COLO829 (cell line): ENCODE data around the gene NSRP1.
"Not testable (repeated sequence)": the region's sequence is repeated elsewhere in the genome, so short reads cannot be mapped to it uniquely, and the experiment has no call there.

ENCODE experiments used
- DNase-seq: peaks from one replicate; pipeline ENCODE4 v3.0.0; 2012; ENCODE audit warnings: low spot score

The NSRP1 gene

DNA sequence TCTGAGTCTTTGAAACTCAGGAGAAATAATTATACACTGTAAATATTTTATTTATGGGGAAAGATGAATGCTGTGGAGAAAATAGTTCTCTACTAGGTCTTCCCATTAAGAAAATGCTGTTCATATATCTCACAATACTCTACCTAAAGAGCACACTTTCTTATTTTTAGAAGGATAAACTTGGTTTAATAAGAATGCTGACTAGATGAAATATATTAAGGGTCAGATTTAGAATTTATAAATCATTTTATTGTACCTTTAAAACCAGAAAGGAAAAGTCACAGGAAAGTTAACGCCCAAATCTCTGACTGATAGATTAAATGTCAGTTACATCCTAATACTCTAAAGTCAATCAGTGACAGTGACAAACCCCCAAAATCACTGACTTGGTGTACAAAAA, 70.1 kb downstream of the NSRP1 start:
- DNase-seq = no peak

DNA sequence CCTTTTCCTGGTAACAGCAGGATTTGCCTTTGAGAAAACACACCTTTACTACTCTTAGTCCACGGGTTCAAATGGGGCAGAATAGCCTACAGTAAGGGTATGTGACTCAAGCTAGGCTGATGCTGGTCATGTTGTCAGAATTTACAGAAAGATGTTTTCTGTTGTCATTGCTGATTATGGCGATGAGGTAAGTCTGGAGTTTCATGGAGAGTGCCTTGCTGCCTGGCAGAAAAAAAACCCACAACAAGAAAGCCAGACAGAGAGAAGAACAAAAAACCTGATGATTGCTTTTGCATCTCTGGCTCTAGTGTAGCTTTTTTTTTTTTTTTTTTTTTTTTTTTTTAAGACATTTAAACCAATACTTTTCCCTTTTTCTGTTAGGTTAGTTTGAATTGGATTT, 71.0 kb downstream of the NSRP1 start:
- DNase-seq = no peak

DNA sequence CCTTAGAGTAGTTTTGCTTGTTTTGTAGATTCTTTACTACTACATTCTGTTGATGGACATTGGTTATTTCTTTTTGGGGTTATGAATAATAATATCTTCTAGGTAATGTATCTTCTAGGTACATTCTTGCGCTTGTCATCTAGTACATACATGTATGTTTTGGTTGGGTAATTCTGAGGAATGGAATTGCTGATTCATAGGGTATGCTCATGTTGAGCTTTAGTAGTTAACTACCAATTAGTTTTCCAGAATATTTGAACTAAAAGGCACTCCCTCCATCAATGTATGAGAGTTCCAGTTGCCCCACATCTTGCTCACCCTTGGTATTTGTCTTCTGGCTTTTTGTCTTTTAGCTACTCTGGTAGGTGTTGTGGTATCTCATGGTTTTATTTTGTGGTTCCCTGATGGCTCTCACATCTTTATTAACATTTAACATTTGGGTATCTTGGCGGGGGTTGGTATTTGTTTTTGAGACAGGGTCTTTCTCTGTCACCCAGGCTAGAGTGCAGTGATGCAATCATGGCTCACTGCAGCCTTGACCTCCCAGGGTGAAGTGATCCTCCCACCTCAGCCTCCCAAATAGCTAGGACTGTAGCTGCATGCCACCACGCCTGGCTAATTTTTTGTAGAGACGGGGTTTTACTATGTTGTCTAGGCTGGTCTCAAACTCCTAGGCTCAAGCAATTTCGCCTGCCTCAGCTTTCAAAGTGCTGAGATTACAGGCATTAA, 71.8 kb downstream of the NSRP1 start:
- no peak for DNase-seq

DNA sequence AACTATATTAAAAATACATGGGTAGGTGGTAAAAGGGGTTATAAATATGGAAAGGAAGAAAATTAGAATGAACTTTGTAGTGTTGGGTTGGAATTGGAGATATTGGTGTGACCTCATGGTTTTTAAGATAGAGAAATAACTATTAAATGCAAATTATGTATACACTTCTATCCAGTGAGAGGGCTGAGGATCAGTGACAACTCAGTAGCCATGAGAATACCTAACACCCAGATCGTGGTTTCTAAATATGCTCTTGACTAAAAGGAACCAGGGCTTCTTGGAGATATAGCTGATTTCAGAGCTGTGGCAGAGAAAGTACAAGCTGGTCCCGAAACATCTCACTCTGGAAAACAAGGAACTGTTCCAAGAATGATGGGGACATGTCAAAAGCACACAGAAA, 74.5 kb downstream of the NSRP1 start:
- no peak for DNase-seq

DNA sequence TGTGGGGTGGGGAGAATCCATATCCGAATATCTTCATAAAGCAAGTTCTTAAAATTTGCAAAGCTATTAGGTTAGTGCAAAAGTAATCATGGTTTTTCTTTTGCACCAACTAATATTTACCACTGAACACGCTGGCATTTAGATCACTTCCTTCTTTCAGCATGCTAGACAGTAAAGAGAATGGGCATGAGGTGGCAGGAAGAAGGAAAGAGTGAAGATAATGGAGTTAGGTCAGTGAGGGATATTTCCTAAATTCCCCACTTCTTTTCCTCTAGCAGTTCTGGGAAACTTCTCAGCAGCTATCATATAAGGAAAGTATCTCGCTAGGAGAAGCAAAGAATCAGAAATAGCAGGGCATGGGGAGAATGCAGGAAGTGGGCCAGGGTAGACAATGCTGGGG, 79.9 kb downstream of the NSRP1 start:
- DNase-seq = no peak

DNA sequence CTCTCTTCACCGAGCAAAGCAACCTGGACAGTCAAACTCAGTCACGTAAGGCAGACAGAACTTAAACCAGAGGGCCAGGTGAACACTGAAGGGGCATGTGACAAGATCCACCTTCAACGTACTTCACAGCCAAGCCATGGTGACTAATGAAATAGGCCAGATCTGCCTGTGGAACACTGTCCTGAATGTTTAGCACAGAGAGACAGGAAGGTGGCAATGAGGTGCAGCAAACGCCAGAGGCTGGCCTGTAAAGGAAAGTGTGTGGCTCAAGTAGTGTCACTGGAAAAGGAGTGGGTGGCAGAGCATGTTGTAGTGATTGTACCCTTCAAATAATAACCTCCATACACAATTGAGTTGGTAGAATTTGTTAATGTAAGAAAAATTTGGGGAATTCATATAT, 80.8 kb downstream of the NSRP1 start:
- DNase-seq = no peak

DNA sequence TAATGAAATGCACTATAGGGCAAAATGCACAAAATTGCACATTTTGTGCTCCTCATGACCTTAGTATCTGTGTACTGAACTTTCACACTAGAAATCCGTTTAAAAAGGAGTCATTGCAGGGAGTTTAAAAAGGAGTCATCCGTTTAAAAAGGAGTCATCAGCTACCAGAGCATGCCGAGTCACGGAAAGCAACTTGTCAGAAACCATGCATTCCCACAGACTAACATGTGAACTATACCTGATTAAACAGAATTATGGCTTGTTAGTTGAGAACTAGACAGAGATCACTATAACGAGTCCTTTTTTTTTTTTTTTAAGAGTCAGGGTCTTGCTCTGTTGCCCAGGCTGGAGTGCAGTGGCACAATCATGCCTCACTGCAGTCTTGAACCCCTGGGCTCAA, 83.0 kb downstream of the NSRP1 start:
- no peak for DNase-seq

DNA sequence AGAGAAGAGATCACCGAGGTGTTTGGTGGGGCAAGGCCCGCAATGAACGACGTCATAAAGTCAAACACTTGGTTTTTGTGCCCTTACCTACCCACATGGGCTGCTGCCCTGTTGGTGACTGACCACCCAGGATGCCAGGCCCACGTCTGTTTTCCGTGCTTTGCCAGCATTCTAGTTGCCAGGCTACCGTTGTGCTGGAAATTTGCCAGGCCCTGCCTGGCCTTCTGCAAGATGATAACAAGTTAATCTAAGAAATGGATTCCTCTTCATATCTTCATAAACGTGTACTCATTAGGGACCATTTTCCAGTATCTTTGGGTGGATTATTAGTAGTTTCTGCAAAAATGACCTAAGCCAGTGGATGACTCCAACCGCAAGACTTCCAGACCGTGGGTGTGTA, 83.5 kb downstream of the NSRP1 start:
- no peak for DNase-seq

DNA sequence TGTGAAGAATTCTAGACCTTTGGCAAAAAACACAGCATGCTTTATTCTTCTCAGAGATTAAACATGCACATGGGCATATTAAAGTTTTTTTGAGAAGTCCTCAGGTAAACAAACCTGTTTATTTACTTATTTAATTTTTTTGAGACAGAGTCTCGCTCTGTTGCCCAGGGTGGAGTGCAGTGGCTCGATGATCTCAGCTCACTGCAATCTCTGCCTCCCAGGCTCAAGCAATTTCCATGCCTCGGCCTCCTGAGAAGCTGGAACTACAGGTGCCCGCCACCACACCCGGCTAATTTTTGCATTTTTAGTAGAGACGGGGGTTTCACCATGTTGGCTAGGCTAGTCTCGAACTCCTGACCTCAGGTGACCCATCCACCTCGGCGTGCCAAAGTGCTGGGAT, 84.0 kb downstream of the NSRP1 start:
- not testable (repeated sequence) for DNase-seq

DNA sequence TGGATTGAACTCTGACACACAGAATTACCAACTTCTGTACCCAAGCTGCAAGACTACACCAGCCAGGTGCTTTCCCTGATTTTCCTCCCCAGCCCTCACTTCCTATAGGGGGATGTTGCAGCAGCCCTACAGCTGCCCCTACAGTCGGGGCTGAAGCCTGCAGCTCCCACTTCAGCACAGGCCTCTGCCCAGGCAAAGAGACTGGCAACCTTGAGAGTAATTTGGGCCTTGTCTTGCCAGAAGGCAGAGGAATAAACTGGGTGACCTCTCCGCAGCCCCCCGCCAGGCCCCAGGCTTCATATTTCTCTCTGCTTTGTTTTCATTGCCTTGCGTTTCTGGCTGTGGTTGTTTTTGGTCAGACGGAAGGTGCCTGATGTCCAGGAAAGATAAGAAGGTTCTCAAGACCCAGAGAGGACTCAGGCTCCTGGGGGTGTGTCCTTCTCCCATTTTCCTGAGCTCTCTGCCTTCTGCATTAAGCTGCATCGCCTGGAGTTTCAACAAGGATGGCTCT, 86.9 kb downstream of the NSRP1 start:
- no peak for DNase-seq

DNA sequence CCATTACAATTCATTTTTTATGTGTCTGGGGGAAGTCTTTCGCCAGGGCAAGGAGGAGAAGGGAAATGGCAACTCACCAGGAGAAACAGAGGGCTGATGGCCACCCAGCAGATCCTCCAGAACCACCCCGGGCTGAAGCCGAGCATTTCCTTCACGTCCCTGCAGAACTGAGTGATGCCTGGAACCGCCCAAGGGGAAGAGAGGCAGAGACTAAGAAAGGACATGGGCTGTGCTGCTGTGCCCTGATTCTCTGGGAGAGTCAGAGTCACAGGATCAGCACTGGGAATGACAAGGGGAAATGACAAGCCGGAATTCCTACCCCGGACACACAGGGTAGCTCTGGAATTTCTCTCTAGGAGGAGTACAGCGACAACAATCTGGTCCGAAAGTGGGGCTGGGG, 91.0 kb downstream of the NSRP1 start:
- DNase-seq = no peak

DNA sequence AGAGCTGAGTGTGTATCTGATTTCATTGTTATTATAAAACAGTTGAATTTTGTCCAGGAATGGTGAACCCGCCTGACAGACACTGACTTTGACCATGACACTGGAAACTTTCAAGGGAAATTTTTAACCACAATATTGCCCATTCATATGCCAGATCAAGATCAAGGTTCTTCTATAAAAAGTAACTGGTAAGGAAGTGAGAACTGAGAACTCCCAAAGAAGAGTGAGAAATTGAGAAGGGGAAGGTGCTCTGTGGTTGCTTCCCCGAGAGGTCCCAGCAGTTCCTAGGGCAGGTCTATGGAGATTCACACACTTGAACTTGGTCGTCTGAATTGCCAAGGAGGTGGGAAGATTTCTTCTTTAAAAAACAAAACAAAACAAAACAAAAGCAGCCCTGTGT, 91.6 kb downstream of the NSRP1 start:
- no peak for DNase-seq

DNA sequence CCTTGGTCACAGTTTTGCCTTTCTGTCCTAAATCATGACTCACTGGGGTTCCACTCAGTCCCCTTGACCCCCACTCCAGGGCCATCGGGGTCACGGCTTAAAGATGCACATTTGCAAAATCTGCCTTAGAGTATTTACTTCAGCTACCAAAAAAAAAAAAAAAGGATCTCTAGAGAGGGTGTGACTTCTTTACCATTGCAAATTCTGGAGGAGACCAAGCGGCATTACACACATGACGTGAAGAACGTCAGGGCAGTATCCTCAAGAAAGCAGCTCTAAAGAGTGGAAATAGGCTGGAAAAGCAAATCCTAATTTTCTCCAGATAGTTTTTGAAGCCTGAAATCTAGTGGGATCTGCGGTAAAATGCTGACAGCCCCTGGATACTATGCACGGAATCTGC, 93.3 kb downstream of the NSRP1 start:
- no peak for DNase-seq

DNA sequence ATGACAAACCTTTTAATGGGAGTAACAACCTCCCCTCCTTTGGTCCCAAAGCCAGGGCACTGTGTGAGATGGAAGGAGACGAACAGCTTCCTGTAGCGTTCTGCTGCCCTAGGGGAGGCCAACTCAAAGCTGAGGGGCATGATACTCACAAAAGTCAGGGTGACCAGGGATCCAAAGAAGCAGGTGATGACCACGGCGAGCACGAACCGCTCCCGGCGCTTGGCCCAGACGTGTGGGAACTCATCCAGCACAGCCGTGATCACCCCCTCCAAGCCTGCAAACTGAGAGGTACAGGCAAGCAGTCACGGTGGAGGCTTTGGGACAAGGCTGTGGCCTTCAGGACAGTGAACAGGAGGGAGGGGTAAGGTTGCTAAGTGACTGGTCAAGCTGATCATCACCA, 93.8 kb downstream of the NSRP1 start:
- no peak for DNase-seq

DNA sequence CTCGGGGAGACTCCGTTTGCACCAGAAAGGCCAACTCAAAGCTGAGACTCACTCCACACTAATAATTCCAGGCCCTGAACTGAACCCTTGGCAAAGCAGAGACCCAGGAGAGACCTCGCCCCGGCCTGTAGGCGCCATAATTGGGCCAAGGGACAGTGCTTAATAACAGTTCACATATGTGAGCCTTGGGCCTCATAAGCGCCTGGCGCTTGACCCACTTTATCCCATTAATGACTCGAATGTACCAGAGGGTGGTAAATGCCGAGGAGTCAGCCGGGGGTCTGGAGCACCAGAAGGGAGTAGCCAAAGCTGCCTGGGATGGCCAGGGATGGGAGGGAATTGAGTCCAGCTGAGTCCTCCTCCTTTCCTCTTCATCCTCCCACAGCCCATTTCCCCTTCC, 94.3 kb downstream of the NSRP1 start:
- no peak for DNase-seq

DNA sequence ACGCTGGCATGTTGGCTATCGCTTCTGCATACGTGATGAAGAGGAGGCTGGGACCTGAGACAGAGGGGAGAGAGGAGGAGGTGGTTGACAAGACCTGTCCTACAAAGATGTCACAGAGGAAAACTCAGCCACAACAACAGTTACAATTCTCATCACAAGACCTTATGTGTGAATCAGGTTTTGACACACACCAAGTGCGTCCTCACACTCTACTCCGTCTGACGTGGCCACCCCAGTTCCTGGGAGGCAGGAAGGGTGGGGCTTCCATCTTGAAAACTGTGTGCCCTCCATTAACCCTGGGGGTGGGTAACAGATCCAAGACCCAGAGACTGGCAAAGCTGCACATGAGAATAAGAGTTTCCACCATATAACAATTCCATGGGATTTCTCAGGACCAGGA, 94.8 kb downstream of the NSRP1 start:
- DNase-seq = no peak

DNA sequence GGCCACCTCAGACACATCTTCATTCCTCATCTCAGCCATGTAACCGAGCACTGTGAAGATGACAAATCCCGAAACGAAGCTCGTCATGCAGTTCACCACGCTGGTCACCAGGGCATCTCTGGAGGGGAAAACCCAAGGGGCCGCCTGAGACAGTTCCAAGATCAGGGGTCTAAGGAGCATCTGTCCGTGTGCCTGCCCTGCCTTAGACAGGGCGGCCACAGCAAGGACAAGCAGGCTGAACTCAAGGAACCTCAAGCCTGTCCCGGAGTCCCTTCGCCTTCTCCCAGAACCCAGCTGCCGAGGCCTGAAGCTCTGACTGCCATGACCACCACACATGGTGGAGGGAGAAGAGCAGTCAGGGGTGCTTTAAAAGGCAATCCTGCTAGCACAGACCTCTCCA, 96.1 kb downstream of the NSRP1 start:
- no peak for DNase-seq

DNA sequence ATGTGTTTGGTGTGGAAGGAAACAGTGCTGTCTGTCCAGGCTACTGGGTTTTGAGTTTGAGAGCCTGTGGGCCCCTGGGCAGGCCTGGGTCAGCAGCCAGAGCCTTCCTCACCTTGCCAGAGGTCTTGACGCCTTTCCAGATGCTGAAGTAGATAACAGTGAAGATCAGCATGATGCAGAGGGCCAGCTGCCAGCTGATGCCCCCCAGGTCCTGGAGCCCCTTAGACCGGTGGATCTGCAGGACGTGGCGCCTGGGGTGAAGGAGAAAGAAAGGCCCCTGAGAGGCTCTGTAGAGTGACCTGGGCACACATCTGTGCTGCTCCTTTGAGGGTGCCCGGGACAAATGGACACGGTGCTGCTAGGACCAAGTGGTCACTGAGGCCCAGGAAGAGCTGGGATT, 100.4 kb downstream of the NSRP1 start:
- no peak for DNase-seq

DNA sequence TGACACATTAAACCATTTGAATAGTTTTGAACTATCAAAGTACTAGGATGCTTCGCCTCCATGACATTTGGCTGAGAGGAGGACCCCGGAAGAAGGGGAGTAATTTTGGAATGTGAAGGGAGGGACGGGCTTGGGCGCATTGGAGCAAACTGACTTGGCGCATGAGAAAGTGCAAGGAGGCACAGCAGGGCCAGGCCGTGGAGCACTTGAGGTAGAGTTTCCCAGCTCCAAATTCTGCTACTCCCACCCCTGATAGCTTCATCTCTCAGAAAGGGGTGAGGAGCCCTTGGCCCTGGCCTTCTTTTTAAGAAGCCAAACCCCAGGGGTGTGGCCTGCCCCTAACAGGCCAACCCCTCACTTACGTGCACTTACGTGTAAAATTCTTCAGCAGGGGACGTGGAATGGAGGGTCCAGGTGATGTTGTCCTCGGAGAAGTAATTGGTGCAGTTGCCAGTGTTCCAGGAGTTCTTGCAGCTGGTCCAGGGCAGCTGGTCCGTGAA, 101.2 kb downstream of the NSRP1 start:
- DNase-seq = no peak

DNA sequence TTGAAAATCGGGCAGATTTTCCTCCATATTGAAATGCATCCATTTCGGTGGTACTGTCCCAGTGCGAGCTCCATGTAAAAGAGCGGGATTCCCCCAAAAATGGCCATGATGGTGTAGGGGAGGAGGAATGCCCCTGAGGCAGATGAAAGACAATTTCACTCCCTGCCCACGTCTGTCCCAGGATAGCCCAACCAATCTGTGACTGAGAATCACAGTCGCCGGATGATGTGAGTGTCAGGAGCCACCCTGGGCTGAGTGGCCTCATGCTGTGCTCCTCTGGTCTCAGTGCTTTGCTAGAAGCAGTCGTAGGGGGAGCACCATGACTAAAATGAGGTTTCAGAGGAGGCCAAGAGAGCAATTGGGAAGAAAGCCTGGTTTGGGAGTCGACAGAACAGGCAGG, 102.2 kb downstream of the NSRP1 start:
- DNase-seq = no peak

DNA sequence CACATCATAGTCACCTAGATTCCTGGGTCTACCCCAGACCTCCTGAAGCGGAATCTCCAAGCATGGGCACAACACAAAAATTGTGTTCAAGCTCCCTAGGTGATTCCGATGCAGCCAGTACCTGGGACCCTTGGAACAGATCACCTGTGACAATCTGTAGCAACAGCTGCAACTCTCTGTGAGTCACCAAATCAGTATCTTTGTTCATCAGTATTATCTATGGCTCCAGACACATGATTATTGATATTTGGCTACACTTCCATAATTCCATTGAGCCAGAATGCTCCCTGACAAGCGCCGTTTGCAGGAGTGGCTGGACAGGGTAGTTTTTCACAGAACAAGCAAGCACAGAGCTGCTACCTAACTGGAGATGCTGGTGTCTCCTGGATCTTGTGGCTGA, 102.7 kb downstream of the NSRP1 start:
- DNase-seq = no peak

DNA sequence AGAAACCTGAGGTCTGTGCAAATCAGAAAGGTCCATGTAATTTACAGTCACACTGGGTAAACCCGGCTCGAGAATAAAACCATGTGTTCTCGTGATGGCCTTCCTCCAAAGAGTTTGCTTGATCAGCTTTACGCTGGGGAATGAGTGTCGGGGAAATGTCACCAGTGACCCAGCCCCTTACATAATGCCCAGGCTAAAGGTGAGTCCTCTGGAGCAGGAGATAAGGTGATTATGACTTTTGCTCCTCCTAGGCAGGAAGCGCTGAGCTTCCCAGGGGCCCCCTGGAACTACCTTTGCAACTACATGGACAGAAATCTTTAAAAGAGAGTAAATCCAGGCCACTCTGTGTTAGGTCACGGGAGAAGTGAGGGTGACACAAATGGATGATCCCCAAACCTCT, 103.2 kb downstream of the NSRP1 start:
- no peak for DNase-seq

DNA sequence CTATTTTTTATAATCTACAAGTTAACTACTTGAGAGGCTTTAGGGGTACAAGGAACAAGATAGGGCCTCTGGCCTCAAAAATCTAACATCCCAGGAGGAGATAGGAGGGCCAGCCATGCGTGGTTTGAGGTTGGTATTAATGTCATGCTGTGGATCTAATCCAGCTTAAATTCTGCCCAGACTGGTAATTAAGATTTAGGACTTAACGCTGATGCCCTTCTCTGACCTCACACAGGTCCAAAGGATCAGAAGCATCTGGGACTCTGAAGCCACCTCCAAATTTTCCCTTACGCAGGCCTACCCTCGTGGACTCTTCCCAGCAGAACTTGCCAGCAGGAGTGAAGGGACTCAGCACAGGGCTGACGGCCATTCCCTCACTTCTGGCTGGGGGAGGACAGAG, 103.8 kb downstream of the NSRP1 start:
- DNase-seq = no peak

DNA sequence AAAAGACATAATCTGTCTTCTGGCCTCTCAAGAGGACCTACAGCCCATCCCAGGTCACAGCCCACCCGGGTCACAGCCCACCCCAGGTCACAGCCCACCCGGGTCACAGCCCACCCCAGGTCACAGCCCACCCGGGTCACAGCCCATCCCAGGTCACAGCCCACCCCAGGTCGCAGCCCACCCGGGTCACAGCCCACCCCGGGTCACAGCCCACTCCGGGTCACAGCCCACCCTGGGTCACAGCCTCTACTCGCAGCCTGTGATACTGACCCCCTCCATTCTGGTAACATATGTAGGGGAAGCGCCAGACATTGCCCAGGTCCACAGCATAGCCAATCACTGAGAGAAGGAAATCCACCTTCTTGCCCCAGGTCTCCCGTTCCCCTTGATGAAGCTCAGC, 104.7 kb downstream of the NSRP1 start:
- DNase-seq = no peak
